HG02840 (cell line): ENCODE measurements around the gene CRELD2.

Source experiments
- ATAC-seq: cut with Tn5 transposase; IDR thresholded peaks from one replicate; pipeline ENCODE4 v1.9.1; 2021; ENCODE audit warnings: mild to moderate bottlenecking, moderate library complexity, moderate number of reproducible peaks; ENCODE audit not compliant: unreplicated experiment, low FRiP score

Gene CRELD2

GRCh38 chr22:49909476-49910205 lies 8.8 kb upstream of the CRELD2 start:
- no peak for ATAC-seq

GRCh38 chr22:49910229-49911155 lies 7.9 kb upstream of the CRELD2 start:
- no peak for ATAC-seq

GRCh38 chr22:49911881-49912625 lies 6.4 kb upstream of the CRELD2 start:
- no peak for ATAC-seq

GRCh38 chr22:49913026-49913425 lies 5.4 kb upstream of the CRELD2 start:
- no peak for ATAC-seq

GRCh38 chr22:49913446-49913845 lies 5.0 kb upstream of the CRELD2 start:
- ATAC-seq: no peak

- no peak for ATAC-seq
Measured at GRCh38 chr22:49914256-49914655, 4.2 kb upstream of the CRELD2 start.

- no peak for ATAC-seq
Measured at GRCh38 chr22:49915610-49916009, 2.8 kb upstream of the CRELD2 start.

GRCh38 chr22:49916831-49917230 lies 1.6 kb upstream of the CRELD2 start:
- ATAC-seq: no peak

- ATAC-seq: no peak
Measured at GRCh38 chr22:49918911-49919881, 762 bp downstream of the CRELD2 start.

GRCh38 chr22:49920859-49921258 lies 2.4 kb downstream of the CRELD2 start:
- no peak for ATAC-seq

GRCh38 chr22:49921508-49922278 lies 3.3 kb downstream of the CRELD2 start:
- ATAC-seq: no peak

GRCh38 chr22:49922484-49922883 lies 4.0 kb downstream of the CRELD2 start:
- ATAC-seq: no peak

GRCh38 chr22:49922926-49923325 lies 4.5 kb downstream of the CRELD2 start:
- no peak for ATAC-seq

GRCh38 chr22:49923445-49923844 lies 5.0 kb downstream of the CRELD2 start:
- ATAC-seq: no peak

GRCh38 chr22:49924113-49924833 lies 5.8 kb downstream of the CRELD2 start:
- no peak for ATAC-seq

- no peak for ATAC-seq
Measured at GRCh38 chr22:49925525-49926128, 7.2 kb downstream of the CRELD2 start.

- ATAC-seq: no peak
Measured at GRCh38 chr22:49926916-49927315, 8.5 kb downstream of the CRELD2 start.
